NCI-H146 (cell line): Measurements from ENCODE around the gene PLGRKT.
"Not testable (repeated sequence)": the region's sequence is repeated elsewhere in the genome, so short reads cannot be mapped to it uniquely, and the experiment has no call there.

Source experiments
- DNase-seq: peaks from one replicate; lab custom pipeline; 2025; lab: John Stamatoyannopoulos, UW

The PLGRKT gene, protein sequence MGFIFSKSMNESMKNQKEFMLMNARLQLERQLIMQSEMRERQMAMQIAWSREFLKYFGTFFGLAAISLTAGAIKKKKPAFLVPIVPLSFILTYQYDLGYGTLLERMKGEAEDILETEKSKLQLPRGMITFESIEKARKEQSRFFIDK

DNA sequence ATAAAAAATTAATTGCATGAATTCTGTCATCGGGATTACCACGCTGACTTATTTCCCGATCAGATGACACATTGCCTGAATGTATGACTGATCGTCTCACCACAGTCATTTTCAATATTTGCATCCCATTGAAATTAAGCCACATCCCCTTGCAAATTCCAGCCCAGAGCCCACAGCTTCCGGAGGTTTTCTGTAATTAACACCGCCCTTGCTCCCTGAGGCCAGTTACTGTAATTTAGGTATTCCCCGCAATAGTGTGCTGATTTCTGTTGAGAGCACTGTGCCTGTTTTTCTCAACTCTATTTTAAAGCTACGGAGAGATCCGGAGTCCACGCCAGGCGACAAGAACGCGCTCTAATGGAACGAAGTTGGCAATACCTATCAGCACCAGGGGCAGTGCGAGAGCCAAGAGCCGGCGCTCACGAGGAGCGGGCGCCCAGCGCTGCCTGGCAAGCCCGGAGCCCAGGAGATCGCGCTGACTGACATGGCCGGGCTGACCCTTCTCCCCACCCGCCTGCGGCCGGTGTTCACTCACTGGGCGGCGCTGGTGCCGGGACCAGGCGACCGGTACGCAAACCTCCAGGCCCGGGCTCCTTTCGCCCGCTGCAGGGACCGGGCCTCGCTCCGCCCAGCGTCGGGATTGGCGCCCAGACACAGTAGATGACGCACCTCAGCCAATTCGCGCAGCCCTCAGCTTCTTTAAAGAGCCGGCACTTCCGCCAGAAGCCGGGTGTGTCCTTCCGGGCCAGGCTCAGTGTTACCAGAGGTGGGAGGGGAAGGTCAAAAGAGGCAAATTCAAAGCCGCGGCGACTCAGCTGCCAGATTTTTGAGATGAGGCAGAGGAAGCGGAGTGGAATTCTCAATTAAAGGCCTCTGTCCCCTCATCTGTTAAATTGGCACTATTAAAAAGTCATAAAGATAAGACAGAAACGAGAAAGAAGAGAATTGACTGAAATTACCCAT lies at the start of gene PLGRKT:
TSS of gene PLGRKT (minus strand) at position 672 of the 963 bp plus-strand sequence. CDS start 5,948 bp downstream, outside the sequence.
- DNase-seq = peak; percentile 98

DNA sequence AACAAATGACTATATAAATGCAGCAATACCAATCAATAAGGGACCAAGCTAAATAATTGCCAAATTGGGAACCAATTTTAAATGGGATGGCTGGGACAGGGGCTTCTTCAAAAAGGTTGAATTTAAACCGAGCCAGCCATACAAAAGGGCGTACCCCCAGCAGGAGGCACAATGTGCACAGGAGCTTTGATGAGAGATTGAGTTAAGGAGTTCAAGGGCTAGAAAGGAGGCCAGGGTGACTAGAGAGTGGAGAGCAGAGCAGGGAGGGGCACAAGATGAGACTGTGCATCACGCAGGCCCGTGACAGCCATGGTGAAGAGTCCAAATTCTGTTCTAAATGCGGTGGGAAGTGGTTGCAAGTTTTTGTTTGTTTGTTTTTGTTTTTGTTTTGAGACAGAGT lies 49.3 kb upstream of the PLGRKT start:
- no peak for DNase-seq

DNA sequence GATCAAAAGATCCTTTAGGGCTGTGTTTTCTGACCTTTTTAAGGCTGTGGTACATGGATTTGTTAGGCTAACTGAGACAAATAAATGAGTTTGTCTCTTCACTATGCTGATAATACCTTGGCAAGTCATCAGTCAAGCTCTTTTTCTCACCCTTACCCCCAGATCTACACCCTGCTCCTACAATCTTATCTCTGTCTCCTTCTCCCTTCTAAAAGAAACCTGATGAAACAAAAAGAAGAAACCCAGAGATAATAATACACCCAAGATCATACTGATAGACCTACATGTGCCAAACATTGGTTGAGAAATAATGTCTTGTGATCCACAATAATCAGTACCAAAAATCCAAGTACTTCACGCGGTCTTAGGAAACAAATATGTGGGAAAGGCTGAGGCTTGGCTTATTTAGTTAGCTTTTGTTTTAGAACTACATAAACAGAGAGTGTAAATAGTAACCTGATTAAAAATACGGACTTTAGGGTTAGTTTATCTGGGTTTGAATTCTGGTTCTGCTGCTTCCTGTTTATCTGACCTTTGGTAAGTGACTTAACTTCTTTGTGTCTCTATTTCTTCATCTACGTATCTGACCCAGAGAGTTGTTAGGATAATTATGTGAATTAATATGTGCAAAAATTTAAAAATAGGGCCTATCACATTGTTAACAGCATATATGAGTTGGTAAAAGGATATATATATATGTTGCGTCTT lies 47.8 kb upstream of the PLGRKT start:
- DNase-seq = no peak

DNA sequence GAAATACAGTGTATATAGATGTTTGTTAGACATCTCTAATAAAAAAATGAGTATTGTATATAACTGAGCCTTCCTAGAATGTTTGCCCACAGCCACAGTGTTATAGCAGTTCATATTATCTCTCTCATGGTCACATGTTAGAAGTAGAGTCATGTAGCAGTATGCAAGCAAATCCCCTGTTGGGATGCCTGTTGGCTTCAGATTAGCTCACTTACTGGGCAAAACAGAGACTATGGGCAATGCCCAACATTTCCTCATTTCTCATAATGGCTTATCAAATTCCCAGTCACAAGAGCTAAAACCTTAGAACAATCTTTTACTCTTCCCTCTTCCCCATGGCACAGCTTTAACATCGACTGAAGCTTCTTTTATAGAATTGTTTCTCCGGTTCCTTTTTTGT lies 45.6 kb upstream of the PLGRKT start:
- DNase-seq = no peak

DNA sequence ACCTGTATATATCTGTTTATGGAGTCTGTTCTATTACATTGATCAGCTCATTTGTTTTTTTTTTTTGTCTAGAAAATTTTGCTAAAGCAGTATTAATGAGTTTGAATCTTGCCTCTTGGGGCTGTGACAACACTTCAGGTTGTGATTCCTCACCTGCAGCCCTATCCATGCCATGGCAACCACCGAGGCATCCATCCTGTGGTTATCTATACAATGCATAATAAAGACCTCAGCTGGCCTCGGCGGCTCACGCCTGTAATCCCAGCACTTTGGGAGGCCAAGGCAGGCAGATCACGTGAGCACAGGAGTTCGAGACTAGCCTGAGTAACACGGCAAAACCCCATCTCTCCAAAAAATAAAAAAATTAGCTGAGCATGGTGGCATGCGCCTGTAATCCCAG lies 44.5 kb upstream of the PLGRKT start:
- no peak for DNase-seq

DNA sequence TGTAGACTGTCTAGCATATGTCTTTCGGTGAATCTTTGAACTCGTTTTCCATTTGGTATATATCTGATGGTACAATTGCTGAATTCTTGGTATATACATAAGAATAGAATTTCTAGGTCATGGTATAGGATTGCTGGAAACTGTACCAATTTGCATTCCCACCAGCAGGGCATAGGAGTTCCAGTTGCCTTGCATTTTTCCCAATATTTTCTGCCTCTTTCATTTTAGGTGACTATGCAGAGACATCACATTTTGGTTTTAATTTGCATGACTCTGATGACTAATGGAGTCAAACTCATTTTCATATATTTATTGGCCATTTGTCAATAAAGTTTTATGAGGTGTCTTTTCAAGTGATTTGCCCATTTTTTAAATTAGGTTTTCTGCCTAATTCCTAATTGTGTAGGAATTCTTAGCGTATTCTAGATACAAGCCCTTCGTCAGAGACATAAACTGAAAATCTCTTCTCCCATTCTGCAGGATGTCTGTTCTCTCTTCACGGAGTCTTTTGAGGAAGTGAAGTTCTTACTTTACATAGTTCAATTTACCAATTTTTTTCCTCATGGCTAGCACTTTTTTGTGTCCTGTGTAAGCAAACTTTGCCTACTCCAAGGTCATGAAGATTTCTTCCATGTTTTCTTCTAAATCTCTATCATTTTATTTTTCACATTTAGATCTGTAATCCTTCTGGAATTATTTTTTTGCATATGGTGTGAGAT lies 43.8 kb upstream of the PLGRKT start:
- DNase-seq = no peak

DNA sequence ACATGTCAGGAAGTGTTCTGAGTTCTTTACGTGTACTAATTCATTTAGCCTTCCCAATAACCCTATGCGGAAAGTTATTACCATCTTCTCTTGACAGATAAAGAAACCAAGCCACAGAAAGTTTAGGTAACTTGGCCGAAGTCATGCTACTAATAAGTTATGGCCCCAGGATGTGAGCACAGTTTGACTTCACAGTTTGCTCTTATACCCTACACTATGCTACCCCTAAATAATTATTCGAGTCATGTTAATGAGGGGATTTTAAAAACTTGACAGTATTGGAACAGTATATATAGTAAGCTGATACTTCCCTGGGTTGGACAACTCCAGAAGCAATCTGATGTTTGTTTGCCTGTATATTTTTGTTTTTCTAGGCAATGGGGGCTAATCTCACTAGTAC lies 43.2 kb upstream of the PLGRKT start:
- no peak for DNase-seq

DNA sequence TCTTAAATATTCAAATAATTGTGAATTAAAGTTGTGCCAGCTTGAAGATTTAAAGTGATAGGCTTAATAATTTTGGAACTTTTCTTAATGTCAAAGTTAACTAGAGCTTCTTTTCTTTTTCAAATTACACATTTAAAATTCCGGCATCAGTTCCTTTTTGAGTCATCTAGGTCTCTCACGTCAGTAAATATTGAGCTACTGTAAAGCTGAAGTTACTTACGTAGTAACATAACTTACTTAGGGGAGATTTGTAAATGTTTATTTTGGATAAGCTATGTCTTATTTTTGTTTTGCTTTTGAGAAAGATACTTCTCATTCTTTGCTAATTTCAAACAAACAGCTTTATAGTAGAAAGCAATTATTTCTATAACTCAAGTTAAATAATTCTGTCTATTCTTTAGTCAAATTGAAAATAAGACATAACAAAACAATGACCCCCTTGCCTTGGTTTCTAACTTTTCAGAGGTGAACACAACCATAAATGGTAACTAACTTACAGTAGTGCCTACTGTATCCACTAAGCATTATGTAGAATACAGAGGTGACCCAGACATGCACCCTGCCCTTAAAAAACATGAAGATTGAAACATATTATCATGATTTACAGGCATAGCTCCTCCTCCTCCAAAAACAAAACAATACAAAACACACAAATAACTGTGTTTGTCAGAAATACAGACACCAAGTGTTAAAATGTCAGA lies 42.4 kb upstream of the PLGRKT start:
- no peak for DNase-seq

DNA sequence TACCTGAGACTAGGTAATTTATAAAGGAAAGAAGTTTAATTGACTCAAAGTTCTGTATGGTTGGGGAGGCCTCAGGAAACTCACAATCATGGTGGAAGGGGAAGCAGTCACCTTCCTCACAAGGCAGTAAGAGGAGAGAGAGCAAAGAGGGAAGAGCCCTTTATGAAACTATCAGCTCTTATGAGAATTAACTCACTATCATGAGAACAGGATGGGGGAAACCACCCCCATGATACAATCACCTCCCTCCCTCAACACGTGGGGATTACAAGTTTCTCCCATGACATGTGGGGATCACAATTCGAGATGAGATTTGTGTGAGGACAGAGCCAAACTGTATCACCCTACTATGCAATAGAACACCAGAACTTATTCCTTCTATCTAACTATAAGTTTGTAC lies 40.5 kb upstream of the PLGRKT start:
- DNase-seq = no peak

DNA sequence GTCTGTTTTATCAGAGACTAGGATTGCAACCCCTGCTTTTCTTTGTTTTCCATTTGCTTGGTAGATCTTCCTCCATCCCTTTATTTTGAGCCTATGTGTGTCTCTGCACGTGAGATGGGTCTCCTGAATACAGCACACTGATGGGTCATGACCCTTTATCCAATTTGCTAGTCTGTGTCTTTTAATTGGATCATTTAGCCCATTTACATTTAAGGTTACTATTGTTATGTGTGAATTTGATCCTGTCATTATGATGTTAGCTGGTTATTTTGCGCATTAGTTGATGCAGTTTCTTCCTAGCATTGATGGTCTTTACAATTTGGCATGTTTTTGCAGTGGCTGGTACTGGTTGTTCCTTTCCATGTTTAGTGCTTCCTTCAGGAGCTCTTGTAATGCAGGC lies 37.9 kb upstream of the PLGRKT start:
- not testable (repeated sequence) for DNase-seq

DNA sequence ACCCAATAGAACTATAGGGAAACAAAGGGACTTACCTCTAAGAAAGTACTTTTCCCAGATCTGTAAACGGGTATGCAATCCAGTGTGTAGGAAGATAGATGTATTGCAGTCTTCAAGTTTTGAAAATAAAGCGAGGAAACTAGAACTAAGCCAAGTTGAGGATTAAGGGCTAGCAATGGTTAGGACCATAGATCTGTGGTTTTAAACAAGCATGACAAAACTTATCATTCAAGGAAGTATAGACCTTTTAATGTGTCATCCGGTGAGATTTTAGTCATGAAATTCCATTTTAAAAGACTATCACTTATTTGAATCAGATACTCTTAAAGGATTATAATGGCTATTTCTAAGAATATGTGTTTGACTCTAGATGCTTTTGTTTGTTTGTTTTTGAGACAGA lies 33.1 kb upstream of the PLGRKT start:
- DNase-seq = no peak

DNA sequence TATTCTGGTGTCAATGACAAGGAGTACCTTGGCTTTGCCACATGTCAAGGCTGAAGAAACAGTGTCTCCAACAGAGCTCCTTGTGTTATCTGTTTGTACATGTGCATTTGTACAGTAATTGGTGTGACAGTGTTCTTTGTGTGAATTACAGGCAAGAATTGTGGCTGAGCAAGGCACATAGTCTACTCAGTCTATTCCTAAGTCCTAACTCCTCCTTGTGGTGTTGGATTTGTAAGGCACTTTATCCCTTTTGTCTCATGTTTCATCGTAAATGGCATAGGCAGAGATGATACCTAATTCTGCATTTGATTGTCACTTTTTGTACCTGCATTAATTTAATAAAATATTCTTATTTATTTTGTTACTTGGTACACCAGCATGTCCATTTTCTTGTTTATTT lies 32.4 kb upstream of the PLGRKT start:
- DNase-seq = no peak

DNA sequence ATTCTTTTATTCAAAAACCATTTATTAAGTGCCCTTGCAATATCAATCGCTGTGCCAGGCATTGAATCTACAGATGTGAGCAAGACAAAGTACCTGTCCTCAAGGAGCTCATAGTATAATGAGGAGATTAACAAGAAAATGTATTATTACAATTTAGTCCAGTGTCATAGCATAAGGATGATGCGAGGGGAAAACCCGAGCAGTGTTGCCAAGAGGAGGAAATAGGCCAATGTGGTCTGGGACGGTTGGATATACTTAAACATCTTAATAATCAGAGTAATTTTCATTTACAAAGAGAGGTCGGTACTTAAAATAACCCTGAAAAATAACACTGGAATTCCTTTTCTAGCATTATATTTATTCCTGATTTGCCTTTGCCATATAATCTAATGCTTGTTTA lies 31.1 kb upstream of the PLGRKT start:
- no peak for DNase-seq

DNA sequence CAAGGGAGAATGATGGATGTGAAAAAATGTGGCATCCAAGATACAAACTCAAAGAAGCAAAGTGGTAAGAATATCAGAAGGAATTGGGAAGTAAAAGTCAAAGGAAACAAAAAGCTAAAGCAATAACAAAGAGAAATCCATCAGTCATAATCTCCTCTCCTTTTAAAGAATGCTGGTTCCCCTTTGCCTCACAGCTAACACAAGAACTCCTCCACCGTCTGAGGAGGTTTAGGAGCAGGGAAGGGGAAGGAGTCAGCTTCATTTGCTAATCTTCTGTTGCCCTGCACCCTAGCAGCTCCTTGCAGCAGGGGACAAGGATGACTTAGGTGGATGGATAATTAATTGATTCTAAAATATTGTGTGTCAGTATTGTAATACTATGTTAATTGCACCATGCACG lies 29.0 kb upstream of the PLGRKT start:
- no peak for DNase-seq

DNA sequence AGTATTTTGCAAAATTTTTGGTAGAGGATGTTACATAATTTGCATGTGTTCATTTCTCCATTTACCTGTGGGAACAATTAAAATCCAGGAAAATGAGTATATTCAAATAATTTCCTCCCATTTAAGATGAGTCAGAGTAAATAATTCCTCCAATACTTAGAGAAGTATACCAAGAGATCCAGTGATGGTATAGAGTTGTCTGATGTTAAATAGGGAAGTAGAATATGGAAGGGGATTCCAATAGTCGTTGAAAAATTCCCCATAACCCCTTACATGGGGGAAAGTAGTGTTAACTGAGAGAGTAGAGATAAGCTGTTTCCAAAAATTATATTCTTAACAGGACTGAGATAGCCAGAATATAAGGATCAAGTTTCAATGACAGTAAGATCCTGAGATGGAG lies 28.3 kb upstream of the PLGRKT start:
- no peak for DNase-seq

DNA sequence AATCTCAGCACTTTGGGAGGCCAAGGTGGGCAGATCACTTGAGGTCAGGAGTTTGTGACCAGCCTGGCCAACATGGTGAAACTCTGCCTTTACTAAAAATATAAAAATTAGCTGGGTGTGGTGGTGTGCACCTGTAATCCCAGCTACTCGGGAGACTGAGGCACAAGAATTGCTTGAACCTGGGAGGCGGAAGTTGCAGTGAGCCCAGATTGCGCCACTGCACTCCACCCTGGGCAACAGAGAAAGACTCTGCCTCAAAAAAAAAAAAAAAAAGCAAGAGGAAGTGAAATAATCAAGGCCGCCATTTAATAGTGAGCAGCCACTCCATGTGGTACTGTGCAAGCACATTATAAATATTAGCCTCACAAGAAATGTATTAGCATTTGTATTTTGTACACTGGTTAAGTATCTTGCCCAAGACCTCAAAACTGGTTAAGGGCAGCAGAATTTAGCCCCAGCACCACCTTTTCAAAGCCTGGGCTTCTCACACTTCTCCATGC lies 27.2 kb upstream of the PLGRKT start:
- not testable (repeated sequence) for DNase-seq

DNA sequence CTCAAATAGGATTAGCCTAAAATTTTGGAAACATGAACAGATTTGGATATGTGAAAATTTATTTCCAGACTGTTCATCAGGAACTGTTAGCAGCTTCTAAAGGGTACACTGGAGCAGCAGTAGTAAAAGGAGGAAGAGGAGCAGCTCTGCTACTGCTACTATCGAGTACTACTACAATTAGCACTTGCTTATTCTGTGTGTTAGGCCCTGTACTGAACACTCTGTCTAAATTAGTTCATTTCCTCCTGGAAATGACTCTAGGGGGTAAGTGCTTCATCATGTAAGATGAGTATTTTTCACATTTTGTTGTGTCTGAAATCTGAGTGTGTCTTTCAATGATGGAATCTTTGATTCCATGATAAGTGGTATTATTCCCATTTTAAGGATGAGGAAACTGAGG lies 22.4 kb upstream of the PLGRKT start:
- DNase-seq = no peak

DNA sequence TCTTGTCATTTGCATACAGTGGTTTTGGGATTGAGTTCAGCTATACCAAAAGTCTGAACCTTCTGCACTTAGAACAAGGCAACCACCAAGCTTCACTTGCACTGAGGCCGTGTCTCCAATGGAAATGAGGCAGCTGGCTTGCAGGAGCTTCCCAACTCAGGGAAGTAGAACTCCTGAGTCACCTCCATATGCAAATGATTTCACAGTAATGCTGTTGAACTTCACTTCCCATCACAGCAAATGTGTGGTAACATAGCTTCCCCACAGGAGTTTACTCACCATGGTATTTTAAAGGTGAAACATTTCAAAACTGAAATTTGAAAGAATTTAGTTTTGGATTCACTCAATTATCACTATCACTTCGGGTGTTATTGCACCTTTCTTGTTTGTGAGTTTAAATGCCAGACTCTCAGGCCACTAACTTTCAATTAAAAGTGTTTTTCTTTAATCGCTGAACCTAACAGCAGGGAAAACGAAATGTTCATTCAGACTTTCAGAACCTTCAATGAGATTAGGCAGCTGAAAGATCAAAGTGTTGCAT lies 21.6 kb upstream of the PLGRKT start:
- no peak for DNase-seq

DNA sequence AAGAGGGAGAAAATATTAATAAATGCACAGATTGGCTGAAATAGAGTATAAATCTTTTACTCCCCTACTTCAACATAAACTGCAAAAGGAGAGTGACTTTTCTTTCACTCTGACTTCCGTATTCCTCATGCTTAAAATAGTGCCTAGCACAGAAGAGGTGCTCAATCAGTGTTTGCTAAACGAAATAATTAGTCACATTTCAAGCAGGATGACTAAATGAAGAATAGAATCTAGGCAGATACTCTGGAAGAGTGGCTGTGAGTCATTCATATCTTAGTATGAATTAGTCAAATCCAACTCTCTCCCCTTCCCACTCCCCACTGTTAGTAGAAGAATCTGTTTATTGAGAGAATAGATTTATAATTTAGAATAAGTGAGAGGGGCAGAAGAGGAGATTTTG lies 17.5 kb upstream of the PLGRKT start:
- DNase-seq = no peak

DNA sequence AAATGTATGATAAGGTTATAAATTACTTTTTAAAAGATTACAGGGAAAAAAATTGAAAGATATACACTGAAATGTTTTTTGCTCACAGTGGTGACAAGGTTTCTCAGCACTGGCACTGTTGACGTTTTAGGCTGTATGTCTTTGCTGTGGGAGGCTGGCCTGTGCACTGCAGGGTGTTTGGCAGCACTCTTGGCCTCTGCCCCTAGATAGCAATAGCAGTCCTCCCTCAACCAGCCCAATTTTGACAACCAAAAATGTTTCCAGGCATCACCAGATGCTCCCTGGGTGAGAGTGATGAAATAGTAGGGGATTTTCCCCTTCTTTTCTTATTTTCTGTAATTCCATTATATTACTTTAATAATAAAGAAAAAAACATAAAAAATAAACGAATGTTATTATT lies 15.9 kb upstream of the PLGRKT start:
- DNase-seq = no peak

DNA sequence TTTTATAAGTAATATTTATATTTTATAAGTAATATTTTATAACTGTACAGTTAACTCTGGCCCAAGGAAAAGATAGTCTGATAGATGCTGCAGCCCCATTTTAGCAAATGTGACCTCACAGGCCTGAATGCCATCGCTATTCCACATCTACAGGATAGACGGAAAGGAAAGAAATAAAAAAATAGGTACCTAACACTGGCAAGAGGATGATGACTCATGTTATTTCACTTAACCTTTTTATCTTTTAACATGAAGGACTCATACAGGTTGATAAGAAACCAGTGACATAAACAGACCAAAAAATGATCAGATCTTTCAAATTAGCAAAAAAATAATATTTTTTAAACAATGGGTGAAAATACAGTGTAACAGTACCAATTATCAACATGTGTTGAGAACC lies 15.3 kb upstream of the PLGRKT start:
- DNase-seq = no peak
